Astrocyte (in vitro differentiated cells and primary cell): ENCODE measurements around the gene SLC25A42.
"Not testable (repeated sequence)": the region's sequence is repeated elsewhere in the genome, so short reads cannot be mapped to it uniquely, and the experiment has no call there.

Experiments used
- CTCF ChIP-seq: IDR thresholded peaks from 2 replicates; pipeline ENCODE4 v1.5.1; 2011; ENCODE audit warnings: low read depth, mild to moderate bottlenecking, inconsistent platforms, low read length, moderate library complexity; ENCODE audit not compliant: insufficient read depth
- EZH2 ChIP-seq: IDR thresholded peaks from 2 replicates; pipeline ENCODE4 v1.6.1; 2012; ENCODE audit warnings: mild to moderate bottlenecking, low read length, inconsistent platforms; ENCODE audit not compliant: insufficient read depth

GRCh38 chr19:19102566-19102965 is 38.8 kb downstream of the SLC25A42 start:
- not testable (repeated sequence) for TF ChIP-seq CTCF, EZH2
